Measurements from ENCODE around the gene ZNF519. TPM values are rescaled to one million over a fixed set of nuclear protein-coding genes. Genes with fewer than 3 reads are reported as not detected.
A peak's percentile ranks its signal among the peaks of the same experiment; 100 is the strongest.
"Not testable (repeated sequence)": the region's sequence is repeated elsewhere in the genome, so short reads cannot be mapped to it uniquely, and the experiment has no call there.

ZNF519 gene
- total RNA-seq = 10 to 100 TPM; 11.8 to 46.0 (median 21.4) TPM
- polyA plus RNA-seq = 1 to 10 TPM in 1 of 3 donors, under 1 TPM in 1, not detected in 1; under 0.01 to 2.3 TPM

DNA sequence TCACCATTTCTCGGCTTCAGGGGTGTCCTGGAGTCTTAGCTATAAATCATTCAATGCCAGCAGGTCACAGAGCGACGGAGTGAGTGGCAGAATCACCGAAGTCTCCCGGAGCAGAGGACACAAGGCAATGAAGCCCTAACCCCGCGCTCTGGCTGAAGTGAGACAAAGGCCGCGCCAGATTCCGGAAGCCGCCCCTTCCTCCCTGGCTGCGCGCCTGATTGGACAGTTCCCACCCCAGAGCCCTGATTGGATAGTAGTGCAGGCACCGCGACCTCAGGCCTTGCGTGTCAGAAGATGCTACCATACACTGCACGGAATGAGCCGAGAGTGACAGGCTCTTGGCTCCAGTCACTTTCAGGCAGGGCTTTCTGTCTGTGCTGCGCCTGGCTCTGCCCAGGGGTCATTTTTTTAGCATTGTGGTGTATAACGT is at the start of gene ZNF519:
Gene ZNF519, minus strand, starts transcription at position 165 of the 430 bp plus-strand sequence. Its CDS starts 158 bp downstream, at position 7.
- intact Hi-C loops (cut with DNase I); H3K9me3 ChIP-seq; H3K27me3 ChIP-seq; H3K36me3 ChIP-seq: not testable (repeated sequence)
- Histone ChIP-seq H3K27ac (peak within 1 kb of the TSS; percentile 67 to 83 (median 76)), H3K4me3 (peak within 1 kb of the TSS; percentile 58 to 69 (median 62)), H3K4me1 (peaks cover 0 to 12% (median 3%) of the 10 kb centered on the region in 4 donors)
- peak; percentile 34 to 61 (median 52) for TF ChIP-seq POLR2AphosphoS5 (IDR thresholded peaks at IDR 0.05)
- 0 to 1% methylated on average over 20 of the region's 20 CpGs for WGBS, 2 donors
- DNase-seq = peak; percentile 98

DNA sequence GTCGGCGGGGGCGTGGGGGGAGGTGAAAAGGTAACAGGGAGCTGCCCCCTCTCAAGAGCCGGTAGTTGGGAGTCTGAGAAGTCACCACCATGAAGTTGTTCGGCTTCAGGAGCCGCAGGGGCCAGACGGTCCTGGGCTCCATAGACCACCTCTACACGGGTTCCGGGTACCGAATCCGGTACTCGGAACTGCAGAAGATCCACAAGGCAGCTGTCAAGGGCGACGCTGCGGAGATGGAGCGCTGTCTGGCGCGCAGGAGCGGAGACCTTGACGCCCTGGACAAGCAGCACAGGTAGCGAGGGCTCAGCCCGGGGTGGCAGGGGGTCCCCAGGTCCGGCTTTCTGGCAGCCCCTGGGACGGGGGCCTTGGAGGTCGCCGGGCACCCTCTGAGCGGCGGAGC is 47.1 kb upstream of the ZNF519 start:
- DNase-seq = no peak
- Histone ChIP-seq H3K4me3 (peak overlapping the region; percentile 23 to 58 (median 51)), H3K4me1 (peaks cover 0 to 4% (median 0%) of the 10 kb centered on the region in 4 donors), H3K27ac (no peak overlapping the region), H3K36me3 (no peaks in the 10 kb centered on the region), H3K27me3 (no peaks in the 10 kb centered on the region), H3K9me3 (no peaks in the 10 kb centered on the region)
- 9 to 17% methylated on average over 28 of the region's 28 CpGs for WGBS, 2 donors
- intact Hi-C loops (cut with DNase I) = no loop called here
- TF ChIP-seq EP300 (IDR thresholded peaks at IDR 0.05) (no peak), POLR2A (IDR thresholded peaks at IDR 0.05) (no peak), POLR2AphosphoS5 (IDR thresholded peaks at IDR 0.05) (no peak)
- TF ChIP-seq, protein P1, sequence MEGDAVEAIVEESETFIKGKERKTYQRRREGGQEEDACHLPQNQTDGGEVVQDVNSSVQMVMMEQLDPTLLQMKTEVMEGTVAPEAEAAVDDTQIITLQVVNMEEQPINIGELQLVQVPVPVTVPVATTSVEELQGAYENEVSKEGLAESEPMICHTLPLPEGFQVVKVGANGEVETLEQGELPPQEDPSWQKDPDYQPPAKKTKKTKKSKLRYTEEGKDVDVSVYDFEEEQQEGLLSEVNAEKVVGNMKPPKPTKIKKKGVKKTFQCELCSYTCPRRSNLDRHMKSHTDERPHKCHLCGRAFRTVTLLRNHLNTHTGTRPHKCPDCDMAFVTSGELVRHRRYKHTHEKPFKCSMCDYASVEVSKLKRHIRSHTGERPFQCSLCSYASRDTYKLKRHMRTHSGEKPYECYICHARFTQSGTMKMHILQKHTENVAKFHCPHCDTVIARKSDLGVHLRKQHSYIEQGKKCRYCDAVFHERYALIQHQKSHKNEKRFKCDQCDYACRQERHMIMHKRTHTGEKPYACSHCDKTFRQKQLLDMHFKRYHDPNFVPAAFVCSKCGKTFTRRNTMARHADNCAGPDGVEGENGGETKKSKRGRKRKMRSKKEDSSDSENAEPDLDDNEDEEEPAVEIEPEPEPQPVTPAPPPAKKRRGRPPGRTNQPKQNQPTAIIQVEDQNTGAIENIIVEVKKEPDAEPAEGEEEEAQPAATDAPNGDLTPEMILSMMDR (IDR thresholded peaks at IDR 0.05) = no peak

DNA sequence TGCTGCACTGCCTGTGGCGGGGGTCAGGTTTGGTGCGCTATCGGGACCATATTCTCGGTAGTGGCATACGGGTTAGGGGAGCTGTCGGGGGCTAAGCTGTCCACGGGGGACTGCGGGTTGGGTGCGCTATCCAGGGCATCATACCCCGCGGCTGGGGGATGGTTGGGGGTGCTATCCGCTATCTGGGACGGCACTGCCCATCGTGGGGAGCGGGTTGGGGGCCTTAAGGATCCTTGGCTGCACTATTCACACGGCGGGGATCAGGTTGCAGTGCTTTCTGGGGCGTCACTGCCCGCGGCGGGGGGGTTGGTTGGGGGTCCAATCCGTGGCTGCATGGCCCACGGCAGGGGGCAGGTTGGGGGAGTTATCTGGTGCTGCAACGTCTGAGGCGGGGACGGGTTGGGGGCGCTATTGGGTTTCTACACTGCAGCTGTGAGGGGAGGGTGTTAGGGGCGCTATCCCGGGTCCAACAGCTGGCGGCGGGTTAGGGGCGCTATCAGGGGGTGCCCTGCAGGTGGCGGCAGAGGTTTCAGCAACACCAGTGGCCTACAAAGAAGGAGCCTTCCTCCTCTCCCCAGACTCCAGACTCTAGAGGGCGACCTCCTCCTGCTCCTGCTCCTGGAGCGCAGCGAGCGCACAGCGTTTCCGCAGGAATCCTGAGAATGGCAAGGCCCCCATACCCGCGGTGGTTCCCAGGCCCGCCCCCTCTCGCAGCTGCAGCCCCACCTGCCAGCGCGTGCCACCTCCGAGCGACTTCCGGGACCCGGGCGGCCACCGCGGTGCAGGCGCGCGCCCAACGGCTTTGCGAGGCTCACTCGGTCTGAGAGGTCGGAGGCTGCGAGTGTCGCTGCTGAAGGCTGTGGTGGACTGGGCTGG is 46.3 kb upstream of the ZNF519 start:
- 31 to 32% methylated on average over 60 to 61 of the region's 61 CpGs for WGBS, 2 donors
- peak overlapping the region; percentile 23 to 58 (median 51) for H3K4me3 ChIP-seq
- H3K9me3 ChIP-seq; H3K27me3 ChIP-seq; H3K36me3 ChIP-seq; H3K27ac ChIP-seq; intact Hi-C loops (cut with DNase I); H3K4me1 ChIP-seq: not testable (repeated sequence)
- DNase-seq = peak; percentile 63
- TF ChIP-seq, protein P1 (IDR thresholded peaks at IDR 0.05) = peak in 2 of 4 experiments; percentile 36 to 50

DNA sequence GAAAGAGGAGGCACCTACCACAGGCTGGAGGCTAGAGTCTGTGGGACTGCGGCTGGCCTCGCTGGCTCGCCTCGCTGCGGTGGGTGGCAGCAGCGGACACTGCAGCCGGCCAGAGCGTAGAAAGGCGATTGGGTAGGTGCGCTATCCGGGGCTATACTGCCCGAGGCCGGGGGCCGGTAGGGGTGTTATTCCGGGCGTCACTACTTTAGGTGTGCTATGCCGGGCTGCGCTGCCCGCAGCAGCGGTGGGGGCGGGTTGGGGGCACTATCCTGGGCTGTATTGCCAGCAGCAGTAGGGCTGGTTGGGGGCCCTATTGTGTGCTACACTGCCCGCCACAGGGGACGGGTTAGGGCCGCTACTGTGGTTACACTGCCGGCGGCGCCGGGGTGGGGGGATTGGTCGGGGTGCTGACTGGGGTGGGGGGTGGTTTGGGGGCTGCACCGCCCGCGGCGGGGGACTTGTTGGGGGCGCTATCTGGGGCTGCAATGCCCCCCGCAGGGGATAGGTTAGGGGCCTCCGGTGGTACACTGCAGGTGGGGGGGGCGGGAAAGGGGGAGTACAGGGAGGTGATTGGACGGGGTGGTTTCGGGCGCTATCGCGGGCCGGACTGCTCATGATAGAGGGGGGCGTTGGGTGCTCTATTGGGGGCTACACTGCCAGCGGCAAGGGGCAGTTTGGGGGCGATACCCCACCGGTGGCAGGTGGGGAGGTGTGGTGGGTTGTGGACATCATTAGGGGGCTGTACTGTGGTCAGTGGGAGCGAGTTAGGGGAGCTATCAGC is 45.5 kb upstream of the ZNF519 start:
- WGBS, 2 donors = 92 to 96% methylated on average over 48 of the region's 48 CpGs
- intact Hi-C loops (cut with DNase I); H3K36me3 ChIP-seq; H3K9me3 ChIP-seq; H3K27me3 ChIP-seq; H3K4me3 ChIP-seq; H3K4me1 ChIP-seq; H3K27ac ChIP-seq; DNase-seq: not testable (repeated sequence)

DNA sequence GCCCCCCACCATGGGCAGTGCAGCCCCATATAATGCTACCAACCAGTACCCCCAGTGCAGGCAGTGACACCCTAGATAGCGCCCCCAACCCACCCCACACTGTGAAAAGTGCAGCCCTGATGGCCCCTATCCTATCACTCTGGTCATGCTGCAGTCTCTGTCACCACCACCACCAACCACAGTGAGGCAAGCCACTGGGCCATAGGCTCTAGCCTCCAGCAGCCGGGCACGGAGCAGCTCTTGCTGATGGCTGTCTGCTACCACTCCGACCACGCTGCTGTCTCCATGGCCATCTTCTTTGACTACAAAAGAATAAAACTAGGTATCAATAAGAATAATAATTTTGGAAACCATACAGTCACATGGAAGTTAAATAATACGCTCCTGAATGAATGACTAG is 43.2 kb upstream of the ZNF519 start:
- H3K9me3 ChIP-seq; H3K4me1 ChIP-seq; H3K4me3 ChIP-seq; H3K27ac ChIP-seq; H3K27me3 ChIP-seq; H3K36me3 ChIP-seq; DNase-seq; intact Hi-C loops (cut with DNase I): not testable (repeated sequence)
- WGBS, 2 donors = 82 to 87% methylated on average over 6 of the region's 6 CpGs

DNA sequence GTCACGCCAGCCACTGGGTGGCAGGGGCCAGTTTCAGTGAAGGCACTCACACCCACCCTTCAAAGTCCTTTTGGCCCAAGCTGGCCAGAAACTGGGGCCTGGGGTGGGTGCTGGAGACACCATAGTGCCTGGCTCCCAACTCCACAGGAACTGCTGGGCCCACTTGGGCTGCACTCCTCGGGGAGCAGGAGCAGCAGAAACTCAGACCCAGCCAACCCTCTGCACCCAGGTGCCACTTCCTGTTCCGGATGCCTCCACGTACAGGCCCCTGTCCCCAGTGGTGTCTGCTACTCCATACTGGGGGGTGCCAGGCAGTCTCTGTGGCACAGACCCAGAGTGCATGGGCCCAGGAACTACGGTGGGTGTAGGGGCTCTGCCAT is 42.5 kb upstream of the ZNF519 start:
- Histone ChIP-seq H3K36me3 (no peaks in the 10 kb centered on the region), H3K4me1 (peaks cover 0 to 4% (median 0%) of the 10 kb centered on the region in 4 donors), H3K9me3 (no peaks in the 10 kb centered on the region), H3K27ac (no peak overlapping the region), H3K27me3 (no peaks in the 10 kb centered on the region), H3K4me3 (no peak overlapping the region)
- WGBS, 2 donors = 71 to 75% methylated on average over 5 of the region's 5 CpGs
- intact Hi-C loops (cut with DNase I) = no loop called here
- TF ChIP-seq POLR2A (IDR thresholded peaks at IDR 0.05) (no peak), POLR2AphosphoS5 (IDR thresholded peaks at IDR 0.05) (no peak), EP300 (IDR thresholded peaks at IDR 0.05) (no peak)
- TF ChIP-seq, protein P1 (IDR thresholded peaks at IDR 0.05) = no peak
- no peak for DNase-seq

DNA sequence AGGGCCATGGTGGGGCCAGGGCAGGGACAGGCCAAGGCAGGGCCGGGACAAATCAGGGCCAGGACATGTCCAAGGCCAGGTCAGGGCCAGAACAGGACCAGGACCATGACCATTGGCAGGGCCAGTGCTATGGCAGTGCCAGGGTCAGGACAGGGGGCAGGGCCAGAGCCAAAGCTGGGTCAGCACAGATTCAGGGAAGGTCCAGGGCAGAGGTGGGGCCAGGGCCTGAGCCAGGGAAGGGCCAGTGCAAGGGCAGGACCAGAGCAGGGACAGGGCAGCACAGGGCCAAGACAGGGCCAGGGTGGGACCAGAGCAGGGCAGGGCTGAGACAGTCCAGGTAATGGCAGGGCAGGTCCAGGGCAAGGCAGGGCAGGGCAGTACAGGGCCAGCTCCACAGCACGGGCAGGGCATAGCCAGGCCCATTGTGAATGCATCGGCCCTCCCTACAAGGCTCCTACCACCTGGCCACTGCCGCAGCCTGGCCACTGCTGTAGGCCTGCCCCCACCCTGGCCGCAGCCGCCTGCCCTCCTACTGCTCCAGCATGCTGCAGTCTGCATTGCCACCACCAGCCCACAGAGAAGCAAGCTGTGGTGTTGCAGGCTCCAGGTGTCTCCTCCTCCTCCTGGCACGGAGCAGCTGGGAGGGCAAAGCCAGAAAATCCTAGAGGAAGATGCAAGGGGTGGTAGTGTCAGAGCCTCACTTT is 41.9 kb upstream of the ZNF519 start:
- H3K4me1 ChIP-seq; intact Hi-C loops (cut with DNase I); H3K4me3 ChIP-seq; H3K27me3 ChIP-seq; H3K9me3 ChIP-seq; DNase-seq; H3K36me3 ChIP-seq; H3K27ac ChIP-seq: not testable (repeated sequence)
- WGBS, 2 donors = 77 to 95% methylated on average over 5 to 6 of the region's 7 CpGs

DNA sequence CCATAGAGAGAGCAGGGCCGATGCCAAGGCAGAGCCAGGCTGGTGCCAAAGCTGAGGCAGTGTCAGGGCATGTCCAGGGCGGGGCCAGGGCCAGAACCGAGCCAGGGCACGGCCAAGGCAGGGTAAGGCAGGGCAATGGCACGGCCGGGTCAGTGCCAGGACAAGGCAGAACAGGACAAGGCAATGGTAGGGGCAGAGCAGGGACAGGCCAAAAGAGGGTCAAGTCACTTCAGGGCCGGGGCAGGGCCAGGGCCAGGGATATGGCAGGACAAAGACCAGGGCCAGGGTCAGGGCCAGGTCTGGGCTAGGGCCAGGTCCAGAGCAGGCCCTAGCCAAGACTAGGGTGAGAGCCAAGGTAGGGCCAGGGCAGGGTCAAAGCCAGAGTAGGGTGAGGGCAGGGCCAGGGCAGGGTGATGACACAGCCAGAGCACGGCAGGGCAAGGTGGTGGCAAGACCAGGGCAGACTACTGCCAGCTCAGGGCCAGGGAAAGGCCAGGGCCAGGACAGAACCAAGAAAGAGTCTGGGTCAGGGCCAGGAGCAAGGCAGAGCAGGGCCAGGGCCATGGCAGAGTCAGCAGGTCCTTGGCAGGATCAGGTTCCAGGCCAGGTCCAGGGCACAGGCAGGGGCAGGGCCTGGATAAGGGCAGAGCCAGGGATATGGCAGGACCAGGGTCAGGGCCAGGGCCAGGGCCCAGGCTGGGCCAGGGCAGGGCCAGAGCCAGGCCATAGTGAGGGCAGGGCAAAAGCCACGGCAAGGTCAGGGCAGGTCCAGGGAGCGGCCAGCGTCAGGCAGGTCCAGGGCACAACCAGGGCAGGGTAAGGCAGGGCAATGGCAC is 41.1 kb upstream of the ZNF519 start:
- H3K36me3 ChIP-seq; H3K27ac ChIP-seq; DNase-seq; intact Hi-C loops (cut with DNase I); H3K27me3 ChIP-seq; H3K9me3 ChIP-seq; H3K4me1 ChIP-seq; H3K4me3 ChIP-seq: not testable (repeated sequence)
- 75 to 86% methylated on average over 11 of the region's 11 CpGs for WGBS, 2 donors

All from sigmoid colon (tissue), 7 donors.